CD14-positive monocyte (primary cell): ENCODE results near the gene SSR4. TPM values are rescaled to one million over a fixed set of nuclear protein-coding genes. Genes with fewer than 3 reads are reported as not detected.

Experiments used
- DNase-seq, 3 donors: peaks; one replicate each; pipeline ENCODE4 v3.0.0-alpha.2; 2011 to 2022
- H2AFZ ChIP-seq: 2 replicates; pipeline ENCODE4 v1.6.0; 2012; ENCODE audit warnings: mild to moderate bottlenecking, low read depth, low read length, inconsistent platforms; ENCODE audit not compliant: insufficient read depth, poor library complexity, severe bottlenecking
- H3K27ac ChIP-seq, 2 donors: 1 replicate in 1 of 2; 2 replicates in 1 of 2; pipeline ENCODE4 v1.5.1; 2012 to 2013; ENCODE audit warnings: low read length in 2 of 2, control low read depth in 1 of 2, inconsistent platforms in 1 of 2, low read depth in 1 of 2, mild to moderate bottlenecking in 1 of 2
- H3K27me3 ChIP-seq, 2 donors: one replicate each; pipeline versions ENCODE4 v1.6.0 to v1.6.1; 2011 to 2013; ENCODE audit warnings: low read length in 2 of 2; ENCODE audit not compliant: control insufficient read depth in 2 of 2, insufficient read depth in 2 of 2
- H3K36me3 ChIP-seq, 2 donors: replicated peaks in 1 of 2; 1 replicate in 1 of 2; 2 replicates in 1 of 2; pipeline versions ENCODE4 v1.5.1 to v1.6.1; 2012 to 2013; ENCODE audit warnings: low read length in 2 of 2, control low read depth in 1 of 2, inconsistent platforms in 1 of 2, mild to moderate bottlenecking in 1 of 2; ENCODE audit not compliant: insufficient read depth in 2 of 2, control insufficient read depth in 1 of 2
- H3K4me1 ChIP-seq, 2 donors: 1 replicate in 1 of 2; 2 replicates in 1 of 2; pipeline versions ENCODE4 v1.5.1 to v1.6.1; 2012 to 2013; ENCODE audit warnings: low read length in 2 of 2, control low read depth in 1 of 2, inconsistent platforms in 1 of 2, mild to moderate bottlenecking in 1 of 2, moderate library complexity in 1 of 2; ENCODE audit not compliant: insufficient read depth in 2 of 2, control insufficient read depth in 1 of 2
- H3K4me2 ChIP-seq: replicated peaks from 2 replicates; pipeline ENCODE3; 2012; ENCODE audit warnings: low read length, moderate library complexity, mild to moderate bottlenecking; ENCODE audit not compliant: poor library complexity, severe bottlenecking; ENCODE audit errors: extremely low read depth
- H3K4me3 ChIP-seq, 3 experiments: fragments of 200-600 bp in 1 of 3; sonication (generic) in 1 of 3; replicated peaks in 1 of 3; 1 replicate in 2 of 3; 2 replicates in 1 of 3; pipeline ENCODE4 v1.5.1; 2011 to 2013; ENCODE audit warnings: low read length in 3 of 3, mild to moderate bottlenecking in 3 of 3, control low read depth in 2 of 3, low read depth in 2 of 3, inconsistent platforms in 1 of 3, moderate library complexity in 1 of 3
- H3K79me2 ChIP-seq: 2 replicates; pipeline ENCODE4 v1.6.0; 2012; ENCODE audit warnings: mild to moderate bottlenecking, control low read depth, inconsistent platforms, low read length, moderate library complexity; ENCODE audit not compliant: insufficient read depth
- H3K9ac ChIP-seq: 2 replicates; pipeline ENCODE4 v1.6.0; 2017; ENCODE audit warnings: low read length, mild to moderate bottlenecking; ENCODE audit not compliant: insufficient read depth, poor library complexity, severe bottlenecking
- H3K9me3 ChIP-seq, 2 donors: replicated peaks in 1 of 2; 1 replicate in 1 of 2; 2 replicates in 1 of 2; pipeline versions ENCODE4 v1.5.1 to v1.6.1; 2012 to 2013; ENCODE audit warnings: low read length in 2 of 2, control low read depth in 1 of 2; ENCODE audit not compliant: control insufficient read depth in 1 of 2, insufficient read depth in 1 of 2
- H4K20me1 ChIP-seq: 2 replicates; pipeline ENCODE4 v1.6.0; 2012; ENCODE audit warnings: mild to moderate bottlenecking, low read length, control low read depth, moderate library complexity; ENCODE audit not compliant: insufficient read depth
- H3K27ac Mint-ChIP-seq, 7 donors: one replicate each; pipeline ENCODE4 v1.8.0; 2020; ENCODE audit warnings: mild to moderate bottlenecking in 7 of 7, mixed read lengths in 7 of 7, moderate library complexity in 6 of 7, inconsistent platforms in 2 of 7
- H3K27me3 Mint-ChIP-seq, 3 donors: one replicate each; pipeline ENCODE4 v1.8.0; 2021 to 2022; ENCODE audit warnings: low read depth in 3 of 3, mild to moderate bottlenecking in 3 of 3, mixed read lengths in 3 of 3, moderate library complexity in 3 of 3, inconsistent platforms in 1 of 3
- H3K36me3 Mint-ChIP-seq, 2 donors: one replicate each; pipeline ENCODE4 v1.8.0; 2020; ENCODE audit warnings: mixed read lengths in 2 of 2, inconsistent platforms in 1 of 2, mild to moderate bottlenecking in 1 of 2
- H3K4me1 Mint-ChIP-seq: one replicate; pipeline ENCODE4 v1.8.0; 2020; ENCODE audit warnings: mild to moderate bottlenecking, mixed read lengths
- H3K4me3 Mint-ChIP-seq, 2 donors: one replicate each; pipeline ENCODE4 v1.8.0; 2020; ENCODE audit warnings: mild to moderate bottlenecking in 2 of 2, mixed read lengths in 2 of 2, moderate library complexity in 1 of 2
- H3K9me3 Mint-ChIP-seq, 7 donors: one replicate each; pipeline ENCODE4 v1.8.0; 2020 to 2022; ENCODE audit warnings: mixed read lengths in 7 of 7, mild to moderate bottlenecking in 6 of 7, moderate library complexity in 6 of 7, inconsistent platforms in 2 of 7
- CTCF ChIP-seq: fragments of 200-600 bp; IDR thresholded peaks from one replicate; pipeline ENCODE4 v1.8.0; 2022; ENCODE audit warnings: antibody characterized with exemption, mild to moderate bottlenecking
- WGBS: methylation state at CpG from one replicate; pipeline ENCODE4 v1.1.5; 2013; ENCODE audit warnings: missing lambda C conversion rate; ENCODE audit not compliant: insufficient coverage; 5-methylcytosine and 5-hydroxymethylcytosine counted together
- intact Hi-C, 2 donors: fragments of 100-400 bp; cut with micrococcal nuclease; formaldehyde crosslinking; loops; one replicate each; pipeline versions ENCODE4 v1.15.0 to v1.15.1; 2023
- polyA plus RNA-seq, 3 donors: library from polyadenylated mRNA; depleted of rRNA in 1 of 3; unstranded in 2 of 3; stranded (reverse) in 1 of 3; fragments of 300-500 nt in 2 of 3; fragments of >200 nt in 1 of 3; fragmentation: Illumina TruSeq in 2 of 3; gene quantifications; 1 replicate in 2 of 3; 2 replicates in 1 of 3; pipeline ENCODE4 v1.2.3, GENCODE V29; 2012 to 2021

SSR4 gene
- polyA plus RNA-seq, 3 donors, result 201 to 419 (median 362) TPM

GRCh38 chrX:153802513-153803045 is 8.1 kb downstream of the SSR4 start:
- H3K79me2 ChIP-seq, result no peaks in the 10 kb centered on the region
- Mint-ChIP-seq H3K27me3 (peaks cover 6 to 27% (median 17%) of the 10 kb centered on the region in 3 donors), H3K9me3 (peaks cover 0 to 31% (median 9%) of the 10 kb centered on the region in 7 donors), H3K4me3 (no peak overlapping the region), H3K36me3 (peaks cover 10 to 22% of the 10 kb centered on the region in 2 donors), H3K27ac (peak overlapping the region in 1 of 7 donors; percentile 58), H3K4me1 (no peaks in the 10 kb centered on the region)
- no peak overlapping the region for H2AFZ ChIP-seq
- no peak for DNase-seq
- intact Hi-C loops, result no loop called here
- TF ChIP-seq CTCF, result no peak
- no peaks in the 10 kb centered on the region for H3K4me1 ChIP-seq
- no peak overlapping the region for H3K4me3 ChIP-seq
- H3K9ac ChIP-seq, result no peak overlapping the region
- WGBS, result 0% methylated on average over 2 of the region's 14 CpGs
- no peaks in the 10 kb centered on the region for H3K27me3 ChIP-seq
- peaks cover 12% of the 10 kb centered on the region in 2 donors for H3K36me3 ChIP-seq
- no peak overlapping the region for H3K4me2 ChIP-seq
- no peak overlapping the region for H3K27ac ChIP-seq
- H4K20me1 ChIP-seq, result no peaks in the 10 kb centered on the region
- no peaks in the 10 kb centered on the region for H3K9me3 ChIP-seq

GRCh38 chrX:153803211-153804099 is 9.0 kb downstream of the SSR4 start:
- no peaks in the 10 kb centered on the region for H4K20me1 ChIP-seq
- H3K9me3 ChIP-seq, result no peaks in the 10 kb centered on the region
- H3K4me2 ChIP-seq, result no peak overlapping the region
- no peaks in the 10 kb centered on the region for H3K27me3 ChIP-seq
- no peak for TF ChIP-seq CTCF
- peaks cover 6 to 13% of the 10 kb centered on the region in 2 donors for H3K36me3 Mint-ChIP-seq
- H3K4me3 ChIP-seq, result no peak overlapping the region
- H3K4me1 ChIP-seq, result no peaks in the 10 kb centered on the region
- H3K4me3 Mint-ChIP-seq, result no peak overlapping the region
- peaks cover 3 to 4% of the 10 kb centered on the region in 2 donors for H3K36me3 ChIP-seq
- H3K4me1 Mint-ChIP-seq, result no peaks in the 10 kb centered on the region
- WGBS, result 98% methylated on average over 31 of the region's 87 CpGs
- peaks cover 6 to 24% (median 17%) of the 10 kb centered on the region in 3 donors for H3K27me3 Mint-ChIP-seq
- intact Hi-C loops, result no loop called here
- no peak for DNase-seq
- H2AFZ ChIP-seq, result no peak overlapping the region
- H3K9me3 Mint-ChIP-seq, result peaks cover 0 to 23% (median 6%) of the 10 kb centered on the region in 7 donors
- H3K9ac ChIP-seq, result no peak overlapping the region
- H3K27ac Mint-ChIP-seq, result peak overlapping the region in 1 of 7 donors; percentile 9
- no peak overlapping the region for H3K27ac ChIP-seq
- no peaks in the 10 kb centered on the region for H3K79me2 ChIP-seq
